Measurements from ENCODE around the gene MDK. TPM values are rescaled to one million over a fixed set of nuclear protein-coding genes. Genes with fewer than 3 reads are reported as not detected.

MDK gene
- total RNA-seq, 6 experiments from 2014 or later, result 9.7 to 22.9 (median 18.9) TPM

GRCh38 chr11:46383404-46383758 lies 1.9 kb downstream of the MDK start:
- no peak overlapping the region for H3K27ac Mint-ChIP-seq
- no peaks in the 10 kb centered on the region for H3K9me3 Mint-ChIP-seq
- peaks cover 19% of the 10 kb centered on the region for H3K27me3 Mint-ChIP-seq (ENCODE audit: insufficient read depth)
- no peaks in the 10 kb centered on the region; the same call in 1 of the 2 replicates for H3K36me3 Mint-ChIP-seq (ENCODE audit: low read depth)
- peak; percentile 62 for TF ChIP-seq CTCF (IDR thresholded peaks at IDR 0.05)
- no peak overlapping the region for H3K4me3 Mint-ChIP-seq
- no peak for DNase-seq
- peaks cover 18% of the 10 kb centered on the region for H3K4me1 Mint-ChIP-seq (ENCODE audit: low read depth)

- H3K36me3 Mint-ChIP-seq (ENCODE audit: low read depth), result no peaks in the 10 kb centered on the region; the same call in 1 of the 2 replicates
- no peak for DNase-seq
- H3K9me3 Mint-ChIP-seq, result no peaks in the 10 kb centered on the region
- H3K4me1 Mint-ChIP-seq (ENCODE audit: low read depth), result peaks cover 25% of the 10 kb centered on the region
- no peak for TF ChIP-seq CTCF (IDR thresholded peaks at IDR 0.05)
- H3K27ac Mint-ChIP-seq, result no peak overlapping the region
- H3K4me3 Mint-ChIP-seq, result no peak overlapping the region
- peaks cover 24% of the 10 kb centered on the region for H3K27me3 Mint-ChIP-seq (ENCODE audit: insufficient read depth)
Measured at GRCh38 chr11:46383974-46384701, 2.7 kb downstream of the MDK start.

- no peak for DNase-seq
- H3K9me3 Mint-ChIP-seq, result no peaks in the 10 kb centered on the region
- H3K4me3 Mint-ChIP-seq, result no peak overlapping the region
- peaks cover 23% of the 10 kb centered on the region for H3K27me3 Mint-ChIP-seq (ENCODE audit: insufficient read depth)
- H3K27ac Mint-ChIP-seq, result no peak overlapping the region
- peaks cover 25% of the 10 kb centered on the region for H3K4me1 Mint-ChIP-seq (ENCODE audit: low read depth)
- no peak for TF ChIP-seq CTCF (IDR thresholded peaks at IDR 0.05)
- H3K36me3 Mint-ChIP-seq (ENCODE audit: low read depth), result no peaks in the 10 kb centered on the region; the same call in 1 of the 2 replicates
Measured at GRCh38 chr11:46385169-46386004, 3.9 kb downstream of the MDK start.

GRCh38 chr11:46386005-46386578 lies 4.6 kb downstream of the MDK start:
- TF ChIP-seq CTCF (IDR thresholded peaks at IDR 0.05), result no peak
- no peaks in the 10 kb centered on the region for H3K9me3 Mint-ChIP-seq
- no peak overlapping the region for H3K4me3 Mint-ChIP-seq
- H3K27ac Mint-ChIP-seq, result no peak overlapping the region
- DNase-seq, result no peak
- peaks cover 23% of the 10 kb centered on the region for H3K27me3 Mint-ChIP-seq (ENCODE audit: insufficient read depth)
- peaks cover 25% of the 10 kb centered on the region for H3K4me1 Mint-ChIP-seq (ENCODE audit: low read depth)
- H3K36me3 Mint-ChIP-seq (ENCODE audit: low read depth), result no peaks in the 10 kb centered on the region; the same call in 1 of the 2 replicates

- H3K4me1 Mint-ChIP-seq (ENCODE audit: low read depth), result peaks cover 25% of the 10 kb centered on the region
- H3K9me3 Mint-ChIP-seq, result no peaks in the 10 kb centered on the region
- no peak; the same call in 1 of the 2 replicates for TF ChIP-seq CTCF (IDR thresholded peaks at IDR 0.05)
- no peaks in the 10 kb centered on the region; the same call in 1 of the 2 replicates for H3K36me3 Mint-ChIP-seq (ENCODE audit: low read depth)
- peaks cover 23% of the 10 kb centered on the region for H3K27me3 Mint-ChIP-seq (ENCODE audit: insufficient read depth)
- no peak overlapping the region for H3K4me3 Mint-ChIP-seq
- peak; percentile 58 for DNase-seq
- H3K27ac Mint-ChIP-seq, result no peak overlapping the region
Measured at GRCh38 chr11:46386674-46387073, 5.2 kb downstream of the MDK start.
